GM12878 (cell line): ENCODE data around the gene ACAD11. TPM values are rescaled to one million over a fixed set of nuclear protein-coding genes. Genes with fewer than 3 reads are reported as not detected.

Source experiments
- ATAC-seq: fragments of 200-7000 bp; cut with Tn5 transposase; 3 replicates; pipeline ENCODE4 v1.9.1; 2020; ENCODE audit warnings: mild to moderate bottlenecking, moderate library complexity
- BruUV-seq: library from RNA; stranded (reverse); fragments of 400-500 nt; replicated peaks from 2 replicates; lab custom pipeline; 2021; lab: Mats Ljungman, UMichigan
- CTCF ChIA-PET: fragments of 300-600 bp; sonication (Branson Sonifier 250); formaldehyde crosslinking; extraction: SDS; loops from one replicate; lab custom pipeline; 2021; ENCODE audit warnings: inconsistent platforms; lab: Yijun Ruan, JAX
- POLR2A ChIA-PET: fragments of 350-600 bp; formaldehyde crosslinking; extraction: SDS; loops from one replicate; lab custom pipeline; 2021; ENCODE audit warnings: inconsistent platforms; lab: Charles Lee
- RAD21 ChIA-PET: fragments of 300-600 bp; sonication (Branson Sonifier 250); formaldehyde crosslinking; loops from one replicate; lab custom pipeline; 2023; ENCODE audit warnings: antibody characterized with exemption; ENCODE audit not compliant: unreplicated experiment; lab: Charles Lee
- SMC1A ChIA-PET: fragments of 300-600 bp; sonication (Branson Sonifier 250); formaldehyde crosslinking; loops from one replicate; lab custom pipeline; 2023; ENCODE audit not compliant: unreplicated experiment, uncharacterized antibody; lab: Charles Lee
- DNase-seq: peaks from one replicate; pipeline ENCODE4 v3.0.0-alpha.2; 2011; ENCODE audit warnings: low read depth, low spot score
- FAIRE-seq: peaks from 3 replicates; lab custom pipeline; 2011; peaks lifted over from hg19 to GRCh38; lab: Jason Lieb, UNC
- H2AFZ ChIP-seq: 2 replicates; pipeline ENCODE4 v1.6.0; 2011; ENCODE audit warnings: low read depth, low read length, control low read depth; ENCODE audit not compliant: control insufficient read depth
- H3K27ac ChIP-seq: 2 replicates; pipeline ENCODE4 v1.5.1; 2011; ENCODE audit warnings: control low read depth; ENCODE audit not compliant: control insufficient read depth, insufficient read depth
- H3K27me3 ChIP-seq, 2 experiments: replicated peaks in 1 of 2; 2 replicates each; pipeline versions ENCODE4 v1.6.0 to v1.6.1; 2011; ENCODE audit warnings: low read length in 1 of 2; ENCODE audit not compliant: control insufficient read depth in 2 of 2, insufficient read depth in 2 of 2
- H3K36me3 ChIP-seq, 2 experiments: 2 replicates each; pipeline ENCODE4 v1.5.1; 2011; ENCODE audit warnings: low read length in 1 of 2; ENCODE audit not compliant: control insufficient read depth in 2 of 2, insufficient read depth in 2 of 2
- H3K4me1 ChIP-seq: 2 replicates; pipeline ENCODE4 v1.6.1; 2011; ENCODE audit warnings: mild to moderate bottlenecking, low read length, moderate library complexity, mixed read lengths; ENCODE audit not compliant: control insufficient read depth, insufficient read depth
- H3K4me2 ChIP-seq: 2 replicates; pipeline ENCODE4 v1.6.0; 2011; ENCODE audit warnings: control low read depth; ENCODE audit not compliant: control insufficient read depth, insufficient read depth
- H3K4me3 ChIP-seq: fragments of 200-600 bp; sonication (generic); 2 replicates; pipeline ENCODE4 v1.5.1; 2016
- H3K79me2 ChIP-seq: 2 replicates; pipeline ENCODE4 v1.6.0; 2011; ENCODE audit warnings: low read length; ENCODE audit not compliant: control insufficient read depth, insufficient read depth
- H3K9ac ChIP-seq: 2 replicates; pipeline ENCODE4 v1.8.0; 2011; ENCODE audit warnings: low read length, control low read depth, mixed read lengths; ENCODE audit not compliant: control insufficient read depth, insufficient read depth
- H3K9me3 ChIP-seq: replicated peaks from 3 replicates; pipeline ENCODE4 v1.5.1; 2011; ENCODE audit warnings: mild to moderate bottlenecking, low read length; ENCODE audit not compliant: control insufficient read depth, insufficient read depth
- H4K20me1 ChIP-seq: 2 replicates; pipeline ENCODE4 v1.6.0; 2011; ENCODE audit not compliant: control insufficient read depth, insufficient read depth
- E4F1 ChIP-seq: fragments of 450-650 bp; IDR thresholded peaks from 2 replicates; pipeline ENCODE4 v1.6.1; 2018; ENCODE audit warnings: borderline replicate concordance, mild to moderate bottlenecking; ENCODE audit not compliant: partially characterized antibody
- EED ChIP-seq: sonication (generic); IDR thresholded peaks from 2 replicates; pipeline ENCODE4 v1.6.1; 2016; ENCODE audit warnings: antibody characterized with exemption, low read depth
- FOXM1 ChIP-seq: IDR thresholded peaks from 2 replicates; pipeline ENCODE4 v1.6.1; 2012; ENCODE audit warnings: low read depth, mild to moderate bottlenecking, inconsistent platforms, low read length, moderate library complexity
- IKZF1 ChIP-seq: fragments of 450-650 bp; conservative IDR thresholded peaks from 2 replicates; pipeline ENCODE4 v1.6.1; 2017; ENCODE audit warnings: antibody characterized with exemption, mild to moderate bottlenecking
- MYB ChIP-seq: fragments of 150-350 bp; IDR thresholded peaks from 2 replicates; pipeline ENCODE4 v1.6.1; 2014; ENCODE audit warnings: mild to moderate bottlenecking, low read depth, low read length, borderline replicate concordance
- NFIC ChIP-seq: IDR thresholded peaks from 2 replicates; pipeline ENCODE4 v1.6.1; 2012; ENCODE audit warnings: low read depth, mild to moderate bottlenecking, inconsistent platforms, low read length, moderate library complexity
- NFXL1 ChIP-seq: fragments of 450-650 bp; IDR thresholded peaks from 2 replicates; pipeline ENCODE4 v1.6.1; 2017; ENCODE audit warnings: antibody characterized with exemption, mild to moderate bottlenecking, borderline replicate concordance
- RELA ChIP-seq: fragments of 450-650 bp; IDR thresholded peaks from 2 replicates; pipeline ENCODE4 v1.8.0; 2014; ENCODE audit warnings: borderline replicate concordance; ENCODE audit not compliant: partially characterized antibody
- REST ChIP-seq: IDR thresholded peaks from 2 replicates; pipeline ENCODE4 v1.6.1; 2012; ENCODE audit warnings: mild to moderate bottlenecking, low read depth, low read length
- RUNX3 ChIP-seq: IDR thresholded peaks from 2 replicates; pipeline ENCODE4 v1.6.1; 2012; ENCODE audit warnings: low read length, inconsistent platforms
- SMARCA5 ChIP-seq: fragments of 450-650 bp; IDR thresholded peaks from 2 replicates; pipeline ENCODE4 v1.6.1; 2017; ENCODE audit warnings: mild to moderate bottlenecking
- TARDBP ChIP-seq: IDR thresholded peaks from 2 replicates; pipeline ENCODE4 v1.6.1; 2016; ENCODE audit warnings: borderline replicate concordance
- TCF3 ChIP-seq: IDR thresholded peaks from 2 replicates; pipeline ENCODE4 v1.6.1; 2012; ENCODE audit warnings: low read depth, mild to moderate bottlenecking, low read length, borderline replicate concordance; ENCODE audit not compliant: insufficient read depth
- ZBTB40 ChIP-seq: fragments of 450-650 bp; IDR thresholded peaks from 2 replicates; pipeline ENCODE4 v1.6.1; 2016; ENCODE audit warnings: mild to moderate bottlenecking, moderate library complexity, borderline replicate concordance
- ZNF274 ChIP-seq: IDR thresholded peaks from one replicate; pipeline ENCODE4 v1.8.0; 2011; ENCODE audit not compliant: insufficient read length, insufficient read depth
- WGBS: methylation state at CpG from one replicate; pipeline ENCODE4 v1.1.6; 2016; ENCODE audit warnings: low lambda C conversion rate; ENCODE audit not compliant: insufficient replicate concordance, insufficient coverage; ENCODE audit errors: missing lambda C conversion rate; 5-methylcytosine and 5-hydroxymethylcytosine counted together
- in situ Hi-C: fragments of 300-500 bp; cut with MboI; formaldehyde crosslinking; loops from 9 replicates; pipeline ENCODE4 v1.14.3; 2018; ENCODE audit warnings: mixed read lengths
- intact Hi-C: fragments of 100-400 bp; cut with micrococcal nuclease; formaldehyde crosslinking; loops from one replicate; pipeline ENCODE4 v1.14.2; 2022; ENCODE audit not compliant: unreplicated experiment
- polyA plus RNA-seq, 11 experiments: library from polyadenylated mRNA; depleted of rRNA in 4 of 11; unstranded in 6 of 11; stranded (reverse) in 5 of 11; fragments of >200 nt; fragmentation: Nextera tagmentation in 4 of 11; fragmentation: Illumina TruSeq in 1 of 11; extraction: Ambion mirVana in 4 of 11; extraction: Trizol in 1 of 11; gene quantifications; 1 replicate in 1 of 11; 2 replicates in 10 of 11; pipeline versions ENCODE4 v1.2.1 to v1.2.3, GENCODE V29; 2011 to 2016; ENCODE audit warnings: inconsistent platforms in 2 of 11, missing spikeins in 2 of 11, low read depth in 1 of 11
- total RNA-seq, 4 experiments: library from RNA; depleted of rRNA in 3 of 4; stranded (reverse); fragments of >200 nt in 3 of 4; fragmentation: Illumina TruSeq in 1 of 4; extraction: Trizol in 1 of 4; gene quantifications; 2 replicates each; pipeline versions ENCODE4 v1.2.1 to v1.2.3, GENCODE V29; 2013 to 2021

Gene ACAD11
- total and polyA plus RNA-seq, 10 of the 15 experiments (the other 5 are each of a cell fraction or from before 2014, with no cell fraction given), result 2.4 to 15.9 (median 10.4) TPM

GRCh38 chr3:132587401-132587800 is 72.2 kb downstream of the ACAD11 start:
- BruUV-seq, result no TSS peak
- no peaks in the 10 kb centered on the region; a peak in 1 of 4 replicates for H3K36me3 ChIP-seq
- ChIA-PET CTCF (interaction anchor here (1.1 kb wide), 1 partner anchor 8 kb away, joined by 3 read pairs; no protein-coding TSS in a partner anchor), RAD21 (interaction anchor here (0.7 kb wide), 1 partner anchor 97 kb away, joined by 3 read pairs; no protein-coding TSS in a partner anchor), SMC1A (interaction anchor here (1.3 kb wide), 1 partner anchor 33 kb away, joined by 3 read pairs; no protein-coding TSS in a partner anchor), POLR2A (no interaction called here)
- no peak overlapping the region for H3K9ac ChIP-seq
- no peak overlapping the region for H3K4me3 ChIP-seq
- H3K27ac ChIP-seq, result no peak overlapping the region
- no peaks in the 10 kb centered on the region for H3K9me3 ChIP-seq
- ATAC-seq (no peak), FAIRE-seq (no peak), DNase-seq (no peak)
- H3K27me3 ChIP-seq, result no peaks in the 10 kb centered on the region
- no peaks in the 10 kb centered on the region for H4K20me1 ChIP-seq
- intact Hi-C loops (no loop called here), in situ Hi-C loops (no loop called here)
- H3K4me2 ChIP-seq, result no peak overlapping the region
- 100% methylated on average over 1 of the region's 1 CpG for WGBS
- no peaks in the 10 kb centered on the region for H3K79me2 ChIP-seq
- no peak overlapping the region for H2AFZ ChIP-seq
- no peaks in the 10 kb centered on the region for H3K4me1 ChIP-seq
- no peak for TF ChIP-seq NFIC
- TF ChIP-seq ZBTB40, result no peak
- TF ChIP-seq RELA, result no peak
- TF ChIP-seq NFXL1, result no peak
- TF ChIP-seq SMARCA5, result no peak
- no peak for TF ChIP-seq RUNX3
- no peak for TF ChIP-seq MYB
- TF ChIP-seq TCF3, result no peak
- no peak for TF ChIP-seq REST
- no peak for TF ChIP-seq E4F1
- no peak for TF ChIP-seq FOXM1
- no peak for TF ChIP-seq ZNF274
- TF ChIP-seq TARDBP, result no peak
- no peak for TF ChIP-seq IKZF1
- TF ChIP-seq EED, result no peak
